ENCODE data around the gene PPP3CB. TPM values are rescaled to one million over a fixed set of nuclear protein-coding genes. Genes with fewer than 3 reads are reported as not detected.

Gene PPP3CB
- total RNA-seq (2014; rRNA removed; shearing (Covaris generic)): 6.6 and 7.8 TPM in 2 replicates

- in situ Hi-C loops (cut with HindIII; ENCODE audit: low sequenced_read_pairs): no loop called here
- DNase-seq (ENCODE audit: low spot score): peak; percentile 95
Measured at GRCh38 chr10:73495884-73496674, at the start of gene PPP3CB. Gene PPP3CB (minus strand): TSS chr10:73496024. CDS start chr10:73495889, 135 bp downstream.

- no peak for DNase-seq (ENCODE audit: low spot score)
- in situ Hi-C loops (cut with HindIII; ENCODE audit: low sequenced_read_pairs): no loop called here
Measured at GRCh38 chr10:73545357-73545756, 49.5 kb upstream of the PPP3CB start.

- in situ Hi-C loops (cut with HindIII; ENCODE audit: low sequenced_read_pairs): no loop called here
- DNase-seq (ENCODE audit: low spot score): no peak
Measured at GRCh38 chr10:73537709-73538108, 41.9 kb upstream of the PPP3CB start.

- in situ Hi-C loops (cut with HindIII; ENCODE audit: low sequenced_read_pairs): no loop called here
- no peak for DNase-seq (ENCODE audit: low spot score)
Measured at GRCh38 chr10:73537288-73537687, 41.5 kb upstream of the PPP3CB start.

GRCh38 chr10:73534857-73535256, 39.0 kb upstream of the PPP3CB start:
- no peak for DNase-seq (ENCODE audit: low spot score)
- in situ Hi-C loops (cut with HindIII; ENCODE audit: low sequenced_read_pairs): no loop called here

GRCh38 chr10:73529089-73529832, 33.4 kb upstream of the PPP3CB start:
- peak; percentile 88 for DNase-seq (ENCODE audit: low spot score)
- in situ Hi-C loops (cut with HindIII; ENCODE audit: low sequenced_read_pairs): no loop called here

- in situ Hi-C loops (cut with HindIII; ENCODE audit: low sequenced_read_pairs): no loop called here
Measured at GRCh38 chr10:73522263-73522662, 26.4 kb upstream of the PPP3CB start.

GRCh38 chr10:73519336-73519735, 23.5 kb upstream of the PPP3CB start:
- DNase-seq (ENCODE audit: low spot score): no peak
- in situ Hi-C loops (cut with HindIII; ENCODE audit: low sequenced_read_pairs): no loop called here

More at GRCh38 chr10:73522263-73522662, 26.4 kb upstream of the PPP3CB start:
- no peak for DNase-seq (ENCODE audit: low spot score)

GRCh38 chr10:73517166-73517888, 21.5 kb upstream of the PPP3CB start:
- DNase-seq (ENCODE audit: low spot score): no peak
- in situ Hi-C loops (cut with HindIII; ENCODE audit: low sequenced_read_pairs): no loop called here

- in situ Hi-C loops (cut with HindIII; ENCODE audit: low sequenced_read_pairs): no loop called here
- no peak for DNase-seq (ENCODE audit: low spot score)
Measured at GRCh38 chr10:73512207-73512743, 16.5 kb upstream of the PPP3CB start.

- DNase-seq (ENCODE audit: low spot score): no peak
- in situ Hi-C loops (cut with HindIII; ENCODE audit: low sequenced_read_pairs): no loop called here
Measured at GRCh38 chr10:73509695-73510094, 13.9 kb upstream of the PPP3CB start.

- no peak for DNase-seq (ENCODE audit: low spot score)
- in situ Hi-C loops (cut with HindIII; ENCODE audit: low sequenced_read_pairs): no loop called here
Measured at GRCh38 chr10:73506491-73506890, 10.7 kb upstream of the PPP3CB start.

GRCh38 chr10:73506074-73506473, 10.2 kb upstream of the PPP3CB start:
- DNase-seq (ENCODE audit: low spot score): no peak
- in situ Hi-C loops (cut with HindIII; ENCODE audit: low sequenced_read_pairs): no loop called here

- in situ Hi-C loops (cut with HindIII; ENCODE audit: low sequenced_read_pairs): no loop called here
Measured at GRCh38 chr10:73503037-73503436, 7.2 kb upstream of the PPP3CB start.

GRCh38 chr10:73501651-73502050, 5.8 kb upstream of the PPP3CB start:
- DNase-seq (ENCODE audit: low spot score): no peak
- in situ Hi-C loops (cut with HindIII; ENCODE audit: low sequenced_read_pairs): no loop called here

More at GRCh38 chr10:73503037-73503436, 7.2 kb upstream of the PPP3CB start:
- no peak for DNase-seq (ENCODE audit: low spot score)

- no peak for DNase-seq (ENCODE audit: low spot score)
- in situ Hi-C loops (cut with HindIII; ENCODE audit: low sequenced_read_pairs): no loop called here
Measured at GRCh38 chr10:73497623-73498022, 1.8 kb upstream of the PPP3CB start.

- in situ Hi-C loops (cut with HindIII; ENCODE audit: low sequenced_read_pairs): no loop called here
- peak; percentile 62 for DNase-seq (ENCODE audit: low spot score)
Measured at GRCh38 chr10:73495226-73495883, 469 bp downstream of the PPP3CB start.

GRCh38 chr10:73494877-73495225, 973 bp downstream of the PPP3CB start:
- no peak for DNase-seq (ENCODE audit: low spot score)
- in situ Hi-C loops (cut with HindIII; ENCODE audit: low sequenced_read_pairs): no loop called here

GRCh38 chr10:73494213-73494612, 1.6 kb downstream of the PPP3CB start:
- in situ Hi-C loops (cut with HindIII; ENCODE audit: low sequenced_read_pairs): no loop called here

More at GRCh38 chr10:73494213-73494612, 1.6 kb downstream of the PPP3CB start:
- no peak for DNase-seq (ENCODE audit: low spot score)

Data from G401 (cell line).